ENCODE data around the gene DTNBP1. TPM values are rescaled to one million over a fixed set of nuclear protein-coding genes. Genes with fewer than 3 reads are reported as not detected.
"Not testable (repeated sequence)": the region's sequence is repeated elsewhere in the genome, so short reads cannot be mapped to it uniquely, and the experiment has no call there.

The DTNBP1 gene
- total RNA-seq, 1 donor from 2014 or later: 11.6 TPM

DNA sequence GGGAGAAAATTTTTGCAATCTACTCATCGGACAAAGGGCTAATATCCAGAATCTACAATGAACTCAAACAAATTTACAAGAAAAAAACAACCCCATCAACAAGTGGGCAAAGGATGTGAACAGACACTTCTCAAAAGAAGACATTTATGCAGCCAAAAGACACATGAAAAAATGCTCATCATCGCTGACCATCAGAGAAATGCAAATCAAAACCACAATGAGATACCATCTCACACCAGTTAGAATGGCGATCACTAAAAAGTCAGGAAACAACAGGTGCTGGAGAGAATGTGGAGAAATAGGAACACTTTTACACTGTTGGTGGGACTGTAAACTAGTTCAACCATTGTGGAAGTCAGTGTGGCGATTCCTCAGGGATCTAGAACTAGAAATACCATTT lies 4.1 kb upstream of the DTNBP1 start:
- not testable (repeated sequence) for DNase-seq

DNA sequence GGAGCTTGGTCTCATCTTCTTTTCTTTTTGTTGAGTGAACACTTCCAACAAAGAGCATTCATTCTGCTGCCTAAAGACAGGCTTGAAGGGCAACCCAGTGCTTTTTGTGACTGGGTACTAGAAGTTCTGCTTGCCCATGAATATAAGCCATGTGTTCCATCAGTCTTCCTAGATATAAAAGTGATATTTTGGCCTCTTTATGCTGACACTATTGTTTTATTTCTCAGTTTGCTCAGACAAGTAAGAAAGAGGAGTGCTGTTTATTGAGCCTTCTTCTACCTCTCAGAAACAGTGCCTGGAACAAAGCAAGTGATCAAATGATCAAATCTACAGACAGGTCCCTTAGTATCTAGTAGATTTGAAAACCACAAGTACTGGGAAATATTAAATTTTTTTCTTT lies 2.4 kb upstream of the DTNBP1 start:
- no peak for DNase-seq

DNA sequence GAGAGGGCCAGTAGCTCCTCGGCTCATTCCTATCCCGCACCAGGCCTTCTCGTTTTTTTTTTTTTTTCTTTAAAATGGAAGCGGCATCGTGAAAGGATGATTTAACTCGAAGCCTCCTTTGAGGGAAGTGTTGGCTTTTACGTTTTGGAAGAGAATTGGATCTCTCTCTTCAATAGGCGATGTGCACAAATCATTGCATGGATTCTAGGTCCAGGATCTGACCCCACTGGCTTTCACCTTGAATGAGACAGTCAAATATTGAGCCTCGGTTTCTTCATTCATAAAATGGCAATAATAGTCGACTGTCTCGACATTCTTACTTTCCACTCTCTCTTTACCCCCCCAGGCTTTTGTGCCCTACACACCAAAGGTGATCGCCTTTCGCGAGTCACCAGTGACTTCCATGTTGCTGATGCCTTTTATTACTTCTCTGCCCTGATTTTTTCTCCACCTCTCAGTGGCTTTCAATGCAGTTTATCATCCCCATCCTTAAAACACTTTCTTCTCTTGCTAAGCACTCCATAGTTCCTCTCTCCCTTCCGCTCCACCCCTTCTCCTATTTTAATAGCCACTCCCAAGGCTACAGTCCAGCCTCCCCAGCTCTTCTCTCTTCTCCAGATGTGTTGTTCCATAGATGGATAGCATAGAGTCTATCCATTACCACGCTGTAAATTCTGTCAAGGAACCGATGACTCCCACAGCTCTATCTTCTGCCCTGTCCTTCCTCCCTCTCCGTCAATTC lies 473 bp upstream of the DTNBP1 start:
- DNase-seq: no peak

DNA sequence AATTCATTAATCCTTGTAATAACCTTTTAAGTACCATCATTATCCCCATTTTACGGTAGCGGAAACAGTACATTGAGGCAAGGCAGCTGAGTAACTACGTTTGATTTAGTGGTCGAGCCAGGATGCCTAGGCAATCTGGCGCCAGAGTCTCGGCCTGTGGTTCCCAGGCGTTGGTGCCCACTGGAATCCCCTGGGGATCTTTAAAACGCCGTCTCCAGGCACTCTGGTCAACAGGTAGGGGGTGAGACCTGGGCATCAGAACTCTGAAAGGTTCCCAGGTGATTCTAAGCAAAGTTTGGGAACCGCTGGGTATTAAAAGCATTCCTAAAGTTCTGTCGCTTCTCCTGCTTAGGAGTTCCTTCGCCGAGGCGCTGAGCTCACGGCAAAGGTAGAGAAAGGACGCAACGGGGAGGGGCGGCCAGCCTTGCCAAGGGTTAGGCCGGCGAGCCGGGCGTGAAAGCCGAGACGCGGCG lies 939 bp downstream of the DTNBP1 start:
- no peak for DNase-seq

DNA sequence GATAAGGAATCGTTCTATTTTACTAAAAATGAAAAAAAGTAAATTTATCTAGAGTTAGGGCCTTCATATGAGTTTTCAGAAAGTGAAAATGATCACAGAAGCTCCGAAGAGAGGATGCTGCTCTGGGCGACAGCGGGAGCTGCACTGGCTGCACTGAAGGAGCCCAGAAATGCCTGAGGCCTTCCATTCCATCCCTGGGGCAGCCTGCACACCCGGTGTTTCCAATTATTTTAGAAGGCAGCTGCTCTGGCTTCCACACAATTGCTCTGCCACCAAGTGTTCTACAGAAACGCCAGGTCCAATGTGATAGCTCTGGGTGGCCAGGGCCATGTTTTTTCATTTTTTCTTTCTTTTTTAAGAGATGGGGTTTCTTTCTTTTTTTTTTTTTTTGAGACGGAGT lies 3.6 kb downstream of the DTNBP1 start:
- no peak for DNase-seq

DNA sequence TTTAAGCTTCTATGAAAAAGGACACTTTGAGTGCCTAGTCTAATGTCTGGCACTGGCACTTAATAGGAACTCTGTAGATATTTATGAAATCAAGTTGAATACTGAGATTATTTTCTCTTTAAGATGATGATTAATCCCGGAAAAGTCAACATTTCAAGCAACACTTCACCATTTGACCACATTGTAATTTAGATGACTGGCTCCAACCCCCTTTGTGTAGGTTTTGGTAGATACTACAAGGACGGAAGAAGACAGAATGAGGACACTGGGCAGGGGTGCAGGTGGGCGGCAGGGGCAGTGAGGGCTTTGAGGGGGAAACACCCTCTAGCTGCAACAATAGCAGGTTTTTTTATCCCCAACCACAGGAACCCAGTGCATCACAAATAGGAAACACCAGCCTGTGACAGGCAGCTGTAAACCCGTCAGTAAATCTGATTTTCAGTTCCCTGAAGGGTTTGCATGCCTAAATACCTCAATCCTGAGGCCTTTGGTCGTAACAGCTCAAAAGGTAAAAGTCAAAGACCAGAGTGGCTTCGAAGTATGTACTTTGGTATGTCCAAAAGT lies 4.6 kb downstream of the DTNBP1 start:
- DNase-seq: no peak

DNA sequence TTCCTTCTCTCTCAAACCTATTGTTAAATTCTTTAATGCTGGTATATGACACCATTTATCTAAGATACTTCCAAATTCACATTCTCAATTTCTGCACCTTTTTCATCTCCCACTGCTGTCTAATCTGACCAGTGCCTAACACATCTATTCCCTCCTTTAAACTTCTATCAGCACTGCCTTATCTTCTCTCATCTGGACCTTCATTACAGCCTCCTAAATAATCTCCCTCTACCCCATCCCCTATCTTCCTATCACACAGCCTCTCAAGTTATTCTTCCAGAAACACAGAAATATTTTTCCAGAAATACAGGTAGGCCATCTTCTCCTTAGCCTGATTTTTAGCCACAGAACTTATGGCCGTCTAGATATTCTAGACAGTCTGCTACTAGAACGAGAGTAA lies 5.5 kb downstream of the DTNBP1 start:
- no peak for DNase-seq

DNA sequence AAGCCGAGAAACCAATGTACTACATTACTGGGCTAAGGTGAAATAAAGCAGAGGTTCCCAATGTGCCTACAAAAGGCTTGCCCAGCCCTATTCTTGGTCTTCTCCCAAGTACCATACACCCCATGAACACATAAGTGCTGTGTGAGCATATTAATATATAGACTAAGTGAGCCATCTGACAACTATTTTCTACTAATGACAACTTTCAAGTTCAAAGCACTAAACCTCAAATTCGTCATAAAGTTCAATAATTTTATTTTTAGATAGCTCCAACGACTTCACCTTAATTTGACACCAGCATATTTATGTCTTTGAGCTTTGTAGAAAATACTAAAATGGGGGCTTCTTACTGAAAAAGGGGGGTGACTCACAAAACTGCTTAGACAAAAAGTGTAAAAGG lies 6.7 kb downstream of the DTNBP1 start:
- no peak for DNase-seq

DNA sequence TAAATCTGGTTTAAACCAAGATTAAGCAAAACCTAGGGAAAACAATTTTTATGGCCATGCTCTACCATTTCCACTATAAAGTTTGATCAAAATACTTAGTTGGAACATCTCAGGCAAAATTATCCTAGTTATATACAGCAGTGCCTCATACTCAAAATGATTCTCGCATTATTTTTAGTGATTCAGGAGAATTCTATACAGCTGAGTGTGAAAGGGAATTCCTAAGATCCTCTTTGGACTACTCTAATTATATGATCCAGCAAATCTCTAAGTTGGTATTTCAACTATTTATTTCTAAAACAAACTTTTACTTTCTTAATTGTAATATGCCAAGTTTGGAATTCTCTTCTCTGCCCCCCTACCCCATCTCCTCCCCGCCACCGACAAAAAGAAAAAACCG lies 8.6 kb downstream of the DTNBP1 start:
- DNase-seq: no peak

DNA sequence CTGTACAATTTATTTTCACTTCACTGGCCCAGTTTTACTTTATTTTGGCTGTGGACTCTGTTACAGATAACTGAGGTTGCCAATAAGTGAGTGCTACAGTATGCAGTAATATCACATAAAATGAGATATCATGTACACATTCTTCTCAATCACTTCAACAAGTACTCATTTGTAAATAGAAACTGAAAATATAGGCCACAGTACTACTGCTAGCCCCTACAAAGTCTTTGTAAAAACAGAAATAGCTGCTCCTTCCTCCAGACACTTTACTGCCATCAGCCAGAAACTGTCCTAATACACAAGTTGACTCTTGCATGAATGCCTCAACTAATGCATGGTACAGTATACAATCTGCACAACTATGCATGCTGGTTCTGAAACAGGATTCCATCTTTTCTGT lies 9.2 kb downstream of the DTNBP1 start:
- no peak for DNase-seq

DNA sequence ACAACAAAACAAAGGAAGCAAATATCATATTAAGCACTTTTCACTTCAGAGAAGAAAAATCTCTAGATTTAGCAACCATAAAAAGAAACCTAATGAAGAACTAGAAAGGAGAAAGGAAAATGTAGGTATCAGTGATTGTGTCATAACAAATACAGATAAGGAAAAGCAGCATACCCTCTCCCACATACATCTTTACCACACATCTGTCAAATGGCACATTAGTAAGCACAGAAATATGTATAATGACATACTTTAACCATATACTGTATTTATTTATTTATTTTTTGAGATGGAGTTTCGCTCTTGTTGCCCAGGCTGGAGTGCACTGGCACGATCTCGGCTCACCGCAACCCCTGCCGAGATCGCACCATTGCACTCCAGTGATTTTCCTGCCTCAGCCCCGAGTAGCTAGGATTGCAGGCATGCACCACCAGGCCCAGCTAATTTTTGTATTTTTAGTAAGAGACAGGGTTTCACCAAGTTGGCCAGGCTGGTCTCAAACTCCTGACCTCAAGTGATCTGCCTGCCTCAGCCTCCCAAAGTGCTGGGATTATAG lies 12.7 kb downstream of the DTNBP1 start:
- not testable (repeated sequence) for DNase-seq

DNA sequence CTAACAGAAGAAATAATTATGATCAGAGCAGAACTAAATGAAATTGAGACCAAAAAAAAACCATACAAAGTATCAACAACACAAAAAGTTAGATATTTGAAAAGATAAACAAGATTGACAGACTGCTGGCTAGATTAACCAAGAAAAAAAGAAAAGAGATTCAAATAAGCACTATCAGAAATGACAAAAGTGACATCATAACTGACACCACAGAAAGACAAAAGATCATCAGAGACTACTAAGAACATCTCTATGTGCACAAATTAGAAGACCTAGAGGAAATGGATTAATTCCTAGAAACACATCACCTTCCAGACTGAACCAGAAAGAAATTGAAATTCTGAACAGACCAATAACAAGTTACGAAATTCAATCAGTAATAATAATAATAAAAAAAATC lies 17.9 kb downstream of the DTNBP1 start:
- no peak for DNase-seq

DNA sequence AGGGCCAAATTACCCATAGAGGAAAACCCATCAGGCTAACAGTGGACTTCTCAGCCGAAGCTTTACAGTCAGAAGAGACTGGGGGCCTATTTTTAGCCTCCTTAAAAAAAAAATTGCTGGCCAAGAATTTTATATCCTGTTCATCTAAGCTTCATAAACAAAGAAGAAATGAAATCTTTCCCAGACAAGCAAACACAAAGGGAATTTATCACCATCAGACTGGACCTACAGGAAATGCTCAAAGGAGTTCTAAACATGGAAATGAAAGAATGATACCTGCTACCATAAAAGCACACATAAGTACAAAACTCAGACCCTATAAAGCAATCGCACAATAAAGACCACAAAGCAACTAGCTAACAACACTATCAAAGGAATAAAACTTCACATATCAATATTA lies 19.3 kb downstream of the DTNBP1 start:
- DNase-seq: no peak

DNA sequence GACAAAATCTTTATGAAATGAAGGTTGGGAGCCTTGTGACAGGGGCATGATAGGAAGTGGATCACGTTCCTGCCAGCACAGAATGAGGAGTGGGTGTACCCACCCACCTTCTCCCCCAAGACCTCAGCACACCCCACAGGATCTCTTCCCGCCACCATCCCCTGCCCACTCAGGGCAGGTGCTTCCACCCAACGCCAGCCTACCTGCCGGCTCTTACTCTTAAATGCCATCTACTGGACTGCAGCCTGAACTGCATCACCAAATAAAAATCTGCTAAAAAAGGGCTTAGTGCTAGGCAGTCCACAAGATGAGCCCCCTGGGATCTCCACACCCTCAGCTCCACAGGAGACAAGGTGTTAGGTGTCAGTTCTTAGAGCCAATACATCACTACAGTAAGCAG lies 20.6 kb downstream of the DTNBP1 start:
- no peak for DNase-seq

DNA sequence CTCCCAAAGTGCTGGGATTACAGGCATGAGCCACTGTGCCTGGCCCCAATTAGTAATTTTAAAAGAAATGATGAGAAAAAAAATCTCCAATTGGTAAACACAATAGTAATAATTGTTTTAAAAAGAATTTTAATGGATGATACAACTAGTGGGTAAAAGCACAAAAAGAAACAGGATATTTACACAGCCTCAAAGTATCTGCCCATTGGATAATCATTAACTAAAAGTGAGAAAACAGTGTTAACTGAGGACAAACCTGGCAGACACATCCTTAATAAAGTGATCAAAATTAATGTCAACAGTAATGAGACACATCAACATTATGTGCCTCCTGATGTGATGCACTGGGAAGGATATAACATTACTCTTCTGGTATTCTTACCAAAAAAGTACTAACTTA lies 24.5 kb downstream of the DTNBP1 start:
- DNase-seq: no peak

DNA sequence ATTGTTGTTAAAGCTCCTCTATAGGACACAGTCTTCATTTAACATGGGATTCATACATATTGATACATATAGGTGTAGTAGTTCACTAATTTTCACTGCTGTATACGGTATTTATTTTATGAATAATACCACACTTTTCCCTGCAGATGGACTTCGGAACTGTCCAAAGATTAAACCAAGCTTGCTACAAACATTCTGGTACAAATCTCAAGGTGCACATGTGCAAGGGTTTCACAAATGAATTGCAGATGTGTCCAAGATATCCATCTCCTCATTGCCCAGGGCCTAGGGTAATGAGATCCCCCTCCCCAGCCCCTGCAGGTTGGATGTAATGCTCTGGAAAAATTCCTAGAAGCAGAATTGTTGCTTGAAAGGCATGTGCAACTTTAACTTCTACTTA lies 31.4 kb downstream of the DTNBP1 start:
- DNase-seq: no peak

DNA sequence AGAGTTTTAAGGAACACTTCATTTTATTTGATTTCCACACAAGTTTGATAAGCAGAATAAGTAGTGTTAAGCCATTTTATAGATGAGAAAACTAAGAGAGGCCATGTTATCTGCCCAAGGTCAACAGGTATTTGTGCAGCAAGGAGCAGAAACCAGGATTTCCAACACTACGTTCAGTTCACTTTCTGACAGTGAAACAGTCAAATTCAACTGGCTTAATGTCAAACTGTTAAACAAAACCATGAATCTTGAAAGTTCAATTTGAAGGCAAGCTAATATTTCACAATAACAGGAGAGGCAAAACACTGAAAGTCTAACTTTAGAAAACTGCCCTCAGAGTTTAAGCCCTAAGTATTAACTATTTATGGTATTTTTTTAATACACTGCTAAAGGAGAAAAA lies 32.6 kb downstream of the DTNBP1 start:
- DNase-seq: no peak

DNA sequence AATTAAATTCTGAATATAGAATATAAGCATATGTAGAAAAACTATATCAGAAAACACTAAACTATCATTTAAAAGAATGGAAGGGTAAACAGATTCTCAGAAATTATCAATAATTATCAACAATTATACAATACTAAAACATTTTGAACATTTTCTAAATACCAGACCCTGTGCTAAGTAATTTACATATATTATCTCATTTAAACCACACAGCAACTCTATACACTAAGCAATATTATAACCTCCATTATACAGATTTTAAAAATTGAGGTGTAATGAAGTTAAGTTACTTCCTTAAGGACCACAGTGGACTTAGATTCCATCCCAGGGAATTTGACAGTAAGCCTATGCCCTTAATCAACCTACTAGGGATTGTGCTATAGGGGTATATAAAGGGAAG lies 33.3 kb downstream of the DTNBP1 start:
- no peak for DNase-seq

DNA sequence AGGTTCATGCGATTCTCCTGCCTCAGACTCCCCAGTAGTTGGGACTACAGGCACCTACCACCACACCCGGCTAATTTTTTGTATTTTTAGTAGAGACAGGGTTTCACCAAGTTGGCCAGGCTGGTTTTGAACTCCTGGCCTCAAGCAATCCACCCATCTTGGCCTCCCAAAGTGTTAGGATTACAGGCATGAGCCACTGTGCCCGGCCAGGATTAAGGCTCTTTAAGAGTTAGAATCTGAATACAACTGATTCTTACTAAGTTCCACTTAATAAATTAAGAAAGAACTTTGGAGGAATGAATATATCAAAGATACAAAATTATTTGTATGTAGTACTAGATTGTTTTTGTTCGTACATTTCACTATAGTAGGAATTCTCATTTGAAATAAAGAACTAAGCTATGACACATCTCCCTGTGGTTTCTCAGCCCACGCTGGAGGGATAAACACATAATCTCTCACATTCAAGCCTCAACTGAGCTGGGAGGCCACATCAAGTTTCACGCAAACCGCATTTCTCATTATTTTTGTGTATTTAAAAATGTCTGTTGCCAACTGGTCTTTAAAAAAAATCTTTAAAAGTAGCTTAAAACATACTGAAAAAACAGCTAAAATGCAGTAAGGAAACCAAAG lies 34.2 kb downstream of the DTNBP1 start:
- DNase-seq: no peak

DNA sequence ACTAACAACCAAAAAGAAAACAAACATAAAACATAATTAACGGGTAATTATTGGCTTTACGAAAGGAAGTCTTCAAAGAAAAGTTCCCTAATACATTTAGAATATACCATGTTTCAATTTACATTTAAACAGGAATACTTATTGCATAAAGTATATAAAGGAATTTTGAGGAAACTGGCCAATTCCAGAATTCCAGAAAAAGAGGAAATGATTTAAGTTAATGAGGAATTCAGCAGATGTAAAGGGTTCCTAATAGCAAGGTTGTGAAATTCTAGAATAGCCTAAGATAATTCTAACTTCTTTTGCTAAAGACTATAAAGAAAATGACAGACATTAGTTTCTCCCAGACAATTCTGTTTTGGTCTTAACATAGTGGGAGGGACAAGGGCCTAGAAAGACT lies 35.0 kb downstream of the DTNBP1 start:
- no peak for DNase-seq

DNA sequence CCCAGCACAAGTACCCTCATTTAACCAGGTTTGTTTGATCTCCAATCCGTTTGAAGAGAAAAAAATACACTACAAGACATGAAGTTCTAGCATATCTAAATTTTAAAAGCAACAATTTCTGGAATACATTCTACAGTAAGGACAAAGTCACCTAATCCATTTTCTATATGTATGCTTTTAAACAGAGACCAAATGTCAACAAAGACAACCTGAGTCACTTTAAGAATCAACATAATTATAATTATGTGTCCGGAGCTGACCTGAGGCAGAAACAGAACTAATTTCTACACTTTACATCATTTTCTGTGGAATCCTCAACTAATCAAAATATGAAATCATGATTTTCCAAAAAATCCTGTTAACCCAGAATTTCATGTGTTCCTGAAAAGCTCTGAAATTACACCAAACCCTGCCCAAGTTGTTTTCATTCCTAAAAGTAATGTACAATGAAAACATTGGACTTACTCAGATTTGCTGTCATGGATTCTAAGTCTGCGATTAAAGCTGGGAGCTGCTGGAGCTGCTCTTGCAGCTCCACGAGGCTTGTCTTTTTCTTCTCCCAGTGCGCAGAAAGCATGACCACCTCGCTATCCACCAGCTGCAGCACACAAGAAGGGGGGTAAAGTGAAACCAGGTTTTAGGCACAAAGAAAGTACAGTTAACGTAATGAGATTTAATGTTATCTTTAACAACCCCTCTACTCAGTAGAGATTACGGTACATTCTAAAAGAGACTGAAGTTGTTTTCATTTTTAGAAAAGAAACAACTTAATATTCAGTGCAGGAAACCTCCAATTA lies 35.8 kb downstream of the DTNBP1 start:
- DNase-seq: peak; percentile 44

DNA sequence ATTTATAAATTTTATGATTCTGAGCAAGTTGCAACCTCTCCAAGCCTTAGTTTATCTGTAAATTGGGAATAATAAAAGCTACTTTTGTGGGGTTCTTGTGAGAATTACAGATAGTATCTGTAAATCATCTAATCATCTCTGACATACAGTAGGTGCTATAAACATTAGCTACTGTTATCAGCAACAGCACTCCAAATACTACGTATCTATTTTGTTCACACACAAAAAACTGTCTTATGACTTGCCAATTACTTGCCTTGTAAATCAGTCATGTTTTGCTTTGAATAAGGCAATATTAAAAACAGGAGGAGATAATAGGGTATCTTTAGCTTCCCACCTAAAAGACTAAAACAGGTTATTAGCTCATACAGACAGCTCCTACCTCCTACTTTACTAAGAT lies 36.7 kb downstream of the DTNBP1 start:
- DNase-seq: no peak

Data from tongue (tissue), 2 donors.